HEK293 (cell line): ENCODE measurements around the gene CYP24A1.

Source experiments
- CTCF ChIA-PET: fragments of 350-600 bp; formaldehyde crosslinking; extraction: SDS; loops from one replicate; lab custom pipeline; 2021; ENCODE audit warnings: antibody characterized with exemption; lab: Yijun Ruan, JAX
- POLR2A ChIA-PET: fragments of 300-600 bp; formaldehyde crosslinking; extraction: SDS; loops from one replicate; lab custom pipeline; 2020; ENCODE audit warnings: antibody characterized with exemption, inconsistent platforms; lab: Yijun Ruan, JAX
- H3K27ac ChIP-seq: fragments of 200-500 bp; sonication (Bioruptor generic); 2 replicates; pipeline ENCODE4 v1.5.1; 2014; ENCODE audit warnings: low read depth, low read length, control low read depth, inconsistent platforms; ENCODE audit errors: extremely low read depth
- H3K36me3 ChIP-seq, 2 experiments: fragments of 200-500 bp in 1 of 2; sonication (Bioruptor generic) in 1 of 2; 1 replicate in 1 of 2; 2 replicates in 1 of 2; pipeline ENCODE4 v1.5.1; 2014 to 2017; ENCODE audit warnings: inconsistent platforms in 2 of 2, low read length in 2 of 2; ENCODE audit not compliant: control insufficient read depth in 2 of 2, insufficient read depth in 1 of 2
- H3K4me1 ChIP-seq: fragments of 200-500 bp; sonication (Bioruptor generic); 2 replicates; pipeline ENCODE4 v1.5.1; 2014; ENCODE audit warnings: mild to moderate bottlenecking, low read length, inconsistent platforms; ENCODE audit not compliant: control insufficient read depth, insufficient read depth
- H3K4me3 ChIP-seq: 2 replicates; pipeline ENCODE4 v1.5.1; 2011; ENCODE audit warnings: low read depth, mild to moderate bottlenecking, control low read depth, low read length, moderate library complexity
- H3K9me3 ChIP-seq: fragments of 200-500 bp; sonication (Bioruptor generic); 2 replicates; pipeline ENCODE4 v1.5.1; 2014; ENCODE audit warnings: low read depth, low read length, inconsistent platforms; ENCODE audit not compliant: control insufficient read depth, insufficient read depth
- GLI2 ChIP-seq: fragments of 450-650 bp; formaldehyde crosslinking; IDR thresholded peaks from 2 replicates; pipeline ENCODE4; 2017; ENCODE audit warnings: missing biosample characterization, missing genetic modification characterization, low read depth, borderline replicate concordance
- IKZF3 ChIP-seq: fragments of 450-650 bp; IDR thresholded peaks from 2 replicates; pipeline ENCODE4 v1.5.0; 2018; ENCODE audit warnings: missing biosample characterization, mild to moderate bottlenecking, missing genetic modification characterization, moderate library complexity
- RBAK ChIP-seq: fragments of 450-650 bp; formaldehyde crosslinking; IDR thresholded peaks from 2 replicates; pipeline ENCODE4 v1.5.1; 2016; ENCODE audit warnings: missing biosample characterization, missing genetic modification characterization
- ZBTB17 ChIP-seq: fragments of 450-650 bp; formaldehyde crosslinking; IDR thresholded peaks from 2 replicates; pipeline ENCODE4 v1.5.1; 2016; ENCODE audit warnings: missing biosample characterization, missing genetic modification characterization
- ZBTB20 ChIP-seq: fragments of 450-650 bp; formaldehyde crosslinking; IDR thresholded peaks from 2 replicates; pipeline ENCODE4 v1.5.1; 2016; ENCODE audit warnings: missing biosample characterization, missing genetic modification characterization
- ZBTB44 ChIP-seq: fragments of 450-650 bp; IDR thresholded peaks from 2 replicates; pipeline ENCODE4 v1.5.1; 2018; ENCODE audit warnings: missing biosample characterization, mild to moderate bottlenecking, missing genetic modification characterization
- ZBTB48 ChIP-seq: fragments of 450-650 bp; formaldehyde crosslinking; IDR thresholded peaks from 2 replicates; pipeline ENCODE4 v1.5.1; 2016; ENCODE audit warnings: missing biosample characterization, missing genetic modification characterization
- ZBTB7A ChIP-seq: fragments of 450-650 bp; formaldehyde crosslinking; IDR thresholded peaks from 2 replicates; pipeline ENCODE4 v1.5.1; 2016; ENCODE audit warnings: low read depth, missing biosample characterization, missing genetic modification characterization
- ZNF146 ChIP-seq: fragments of 450-650 bp; formaldehyde crosslinking; IDR thresholded peaks from 2 replicates; pipeline ENCODE4 v1.5.1; 2016; ENCODE audit warnings: missing biosample characterization, missing genetic modification characterization
- ZNF169 ChIP-seq: fragments of 450-650 bp; formaldehyde crosslinking; IDR thresholded peaks from 2 replicates; pipeline ENCODE4 v1.5.1; 2016; ENCODE audit warnings: missing biosample characterization, missing genetic modification characterization
- ZNF2 ChIP-seq: fragments of 450-650 bp; formaldehyde crosslinking; IDR thresholded peaks from 2 replicates; pipeline ENCODE4 v1.5.1; 2016; ENCODE audit warnings: missing biosample characterization, missing genetic modification characterization
- ZNF214 ChIP-seq: fragments of 450-650 bp; formaldehyde crosslinking; IDR thresholded peaks from 2 replicates; pipeline ENCODE4 v1.5.1; 2017; ENCODE audit warnings: missing biosample characterization, mild to moderate bottlenecking, missing genetic modification characterization, borderline replicate concordance
- ZNF302 ChIP-seq: fragments of 450-650 bp; formaldehyde crosslinking; IDR thresholded peaks from 2 replicates; pipeline ENCODE4 v1.5.1; 2016; ENCODE audit warnings: missing biosample characterization, missing genetic modification characterization, low read depth
- ZNF514 ChIP-seq: fragments of 450-650 bp; formaldehyde crosslinking; IDR thresholded peaks from 2 replicates; pipeline ENCODE4 v1.5.1; 2016; ENCODE audit warnings: missing biosample characterization, missing genetic modification characterization
- ZNF521 ChIP-seq: fragments of 450-650 bp; formaldehyde crosslinking; IDR thresholded peaks from 2 replicates; pipeline ENCODE4 v1.5.1; 2017; ENCODE audit warnings: missing biosample characterization, mild to moderate bottlenecking, missing genetic modification characterization
- ZNF529 ChIP-seq: fragments of 450-650 bp; formaldehyde crosslinking; IDR thresholded peaks from 2 replicates; pipeline ENCODE4 v1.5.1; 2017; ENCODE audit warnings: missing genetic modification characterization, missing biosample characterization; ENCODE audit not compliant: insufficient replicate concordance
- ZNF544 ChIP-seq: fragments of 450-650 bp; formaldehyde crosslinking; IDR thresholded peaks from 2 replicates; pipeline ENCODE4 v1.5.0; 2017; ENCODE audit warnings: missing biosample characterization, missing genetic modification characterization
- ZNF585B ChIP-seq: fragments of 450-650 bp; formaldehyde crosslinking; IDR thresholded peaks from 2 replicates; pipeline ENCODE4 v1.5.1; 2016; ENCODE audit warnings: missing biosample characterization, missing genetic modification characterization
- ZNF654 ChIP-seq: fragments of 450-650 bp; formaldehyde crosslinking; IDR thresholded peaks from 2 replicates; pipeline ENCODE4 v1.5.1; 2016; ENCODE audit warnings: low read depth, missing biosample characterization, missing genetic modification characterization
- ZNF660 ChIP-seq: fragments of 450-650 bp; IDR thresholded peaks from 2 replicates; pipeline ENCODE4 v1.5.1; 2018; ENCODE audit warnings: missing biosample characterization, mild to moderate bottlenecking, missing genetic modification characterization
- ZNF677 ChIP-seq: fragments of 450-650 bp; IDR thresholded peaks from 2 replicates; pipeline ENCODE4 v1.5.0; 2018; ENCODE audit warnings: missing biosample characterization, mild to moderate bottlenecking, missing genetic modification characterization, moderate library complexity
- ZNF768 ChIP-seq: fragments of 450-650 bp; formaldehyde crosslinking; IDR thresholded peaks from 2 replicates; pipeline ENCODE4 v1.5.1; 2018; ENCODE audit warnings: missing biosample characterization, mild to moderate bottlenecking, missing genetic modification characterization
- ZNF785 ChIP-seq: fragments of 450-650 bp; formaldehyde crosslinking; IDR thresholded peaks from 2 replicates; pipeline ENCODE4 v1.5.1; 2016; ENCODE audit warnings: missing biosample characterization, missing genetic modification characterization
- ZNF792 ChIP-seq: fragments of 450-650 bp; formaldehyde crosslinking; IDR thresholded peaks from 2 replicates; pipeline ENCODE4 v1.5.1; 2016; ENCODE audit warnings: missing biosample characterization, missing genetic modification characterization
- ZNF830 ChIP-seq: fragments of 450-650 bp; IDR thresholded peaks from 2 replicates; pipeline ENCODE4 v1.5.0; 2018; ENCODE audit warnings: missing biosample characterization, missing genetic modification characterization, low read depth, mild to moderate bottlenecking, moderate library complexity

Gene CYP24A1

GRCh38 chr20:54204481-54204880 is 30.7 kb upstream of the CYP24A1 start:
- no peaks in the 10 kb centered on the region for H3K36me3 ChIP-seq
- H3K9me3 ChIP-seq = no peaks in the 10 kb centered on the region
- no peaks in the 10 kb centered on the region for H3K4me1 ChIP-seq
- ChIA-PET CTCF (interaction anchor here (10.1 kb wide), 1 partner anchor 104 kb away, joined by 361 read pairs; no protein-coding TSS in a partner anchor), POLR2A (no interaction called here)
- TF ChIP-seq ZNF302 (tag by site-specific recombination) = no peak
- no peak for TF ChIP-seq ZNF169 (tag by site-specific recombination)
- no peak for TF ChIP-seq ZNF214 (tag by site-specific recombination)
- no peak for TF ChIP-seq ZNF660
- TF ChIP-seq IKZF3 (tag by site-specific recombination) = no peak
- TF ChIP-seq RBAK (tag by site-specific recombination) = no peak
- TF ChIP-seq ZNF768 (tag by site-specific recombination) = no peak
- no peak for TF ChIP-seq ZBTB17 (tag by site-specific recombination)
- H3K4me3 ChIP-seq = no peak overlapping the region
- H3K27ac ChIP-seq = no peak overlapping the region

- no peak for TF ChIP-seq ZNF302 (tag by site-specific recombination)
- TF ChIP-seq ZNF654 = no peak
- TF ChIP-seq ZNF169 (tag by site-specific recombination) = no peak
- TF ChIP-seq ZNF146 (tag by site-specific recombination) = no peak
- TF ChIP-seq ZNF585B = no peak
- no peak for TF ChIP-seq ZBTB48 (tag by site-specific recombination)
- TF ChIP-seq ZBTB44 (tag by site-specific recombination) = no peak
- TF ChIP-seq ZNF785 (tag by site-specific recombination) = no peak
- no peak for TF ChIP-seq ZNF529 (tag by site-specific recombination)
- no peak for TF ChIP-seq ZNF677 (tag by site-specific recombination)
- no peak for TF ChIP-seq GLI2 (tag by site-specific recombination)
- no peak for TF ChIP-seq ZNF792 (tag by site-specific recombination)
- TF ChIP-seq ZNF544 = no peak
- TF ChIP-seq ZNF521 (tag by site-specific recombination) = no peak
- no peak for TF ChIP-seq ZNF830 (tag by site-specific recombination)
- no peak for TF ChIP-seq ZNF2 (tag by site-specific recombination)
- TF ChIP-seq ZBTB20 (tag by site-specific recombination) = no peak
- no peak for TF ChIP-seq ZBTB7A
- TF ChIP-seq ZNF514 (tag by site-specific recombination) = no peak
- POLR2A ChIA-PET = no interaction called here
- Histone ChIP-seq H3K9me3 (no peaks in the 10 kb centered on the region), H3K27ac (no peak overlapping the region), H3K4me3 (no peak overlapping the region), H3K4me1 (no peaks in the 10 kb centered on the region), H3K36me3 (no peaks in the 10 kb centered on the region)
- CTCF ChIA-PET = interaction anchor here (0.8 to 10.1 kb wide), 2 partner anchors 79 to 104 kb away, joined by 3 to 361 read pairs; no protein-coding TSS in a partner anchor
These were observed 30.3 kb upstream of the CYP24A1 start for GRCh38 chr20:54204063-54204462.
